Left lung (tissue), 10 donors: ENCODE data around the gene HSBP1L1. TPM values are rescaled to one million over a fixed set of nuclear protein-coding genes. Genes with fewer than 3 reads are reported as not detected.

Experiments used
- ATAC-seq: fragments of 200-7000 bp; cut with Tn5 transposase; one replicate; pipeline ENCODE4 v1.9.1; 2020; ENCODE audit warnings: moderate library complexity
- DNase-seq, 4 donors: peaks; one replicate each; pipeline ENCODE4 v3.0.0-alpha.2; 2013 to 2020
- H3K27ac ChIP-seq, 2 donors: fragments of 200-600 bp; sonication (generic) in 1 of 2; one replicate each; pipeline versions ENCODE4 v1.5.0 to v1.8.0; 2020 to 2021
- H3K27me3 ChIP-seq, 2 donors: fragments of 200-600 bp; sonication (generic) in 1 of 2; one replicate each; pipeline versions ENCODE4 v1.5.0 to v1.8.0; 2020 to 2021
- H3K36me3 ChIP-seq, 2 donors: fragments of 200-600 bp; sonication (generic) in 1 of 2; one replicate each; pipeline versions ENCODE4 v1.5.0 to v1.8.0; 2020 to 2021
- H3K4me1 ChIP-seq, 2 donors: fragments of 200-600 bp; one replicate each; pipeline ENCODE4 v1.8.0; 2021
- H3K4me3 ChIP-seq, 2 donors: fragments of 200-600 bp; sonication (generic) in 1 of 2; one replicate each; pipeline versions ENCODE4 v1.5.0 to v1.8.0; 2020 to 2021; ENCODE audit warnings: mild to moderate bottlenecking in 1 of 2
- H3K9me3 ChIP-seq, 2 donors: fragments of 200-600 bp; sonication (generic) in 1 of 2; one replicate each; pipeline versions ENCODE4 v1.5.0 to v1.8.0; 2020 to 2021
- intact Hi-C, 2 donors: fragments of 100-400 bp; cut with DNase I; formaldehyde crosslinking; loops; one replicate each; pipeline versions ENCODE4 v1.11.2 to v1.14.2; 2022
- polyA plus RNA-seq, 6 donors: library from polyadenylated mRNA; unstranded; fragments of 120-200 nt; gene quantifications; one replicate each; pipeline ENCODE4 v1.2.1, GENCODE V29; 2013; ENCODE audit not compliant: insufficient read length in 6 of 6
- total RNA-seq, 2 donors: library from RNA; stranded (reverse); fragmentation: NEBNext Ultra II Directional; extraction: Animal tissue kit (Norgen Biotek cat#: 25700); gene quantifications; one replicate each; pipeline ENCODE4 v1.2.1, GENCODE V29; 2021
- TF ChIP-seq, protein P1 (sequence below), 2 donors: fragments of 200-600 bp; sonication (generic) in 1 of 2; IDR thresholded peaks; one replicate each; pipeline versions ENCODE4 v1.5.0 to v1.8.0; 2021; ENCODE audit warnings: antibody characterized with exemption in 2 of 2
- donor health status: DM: no; HTN: yes; CAD: no.
- donor health status: DM: no; HTN: no; CAD: no.

HSBP1L1 gene
- total and polyA plus RNA-seq, 8 donors = 21.7 to 38.5 (median 26.5) TPM

DNA sequence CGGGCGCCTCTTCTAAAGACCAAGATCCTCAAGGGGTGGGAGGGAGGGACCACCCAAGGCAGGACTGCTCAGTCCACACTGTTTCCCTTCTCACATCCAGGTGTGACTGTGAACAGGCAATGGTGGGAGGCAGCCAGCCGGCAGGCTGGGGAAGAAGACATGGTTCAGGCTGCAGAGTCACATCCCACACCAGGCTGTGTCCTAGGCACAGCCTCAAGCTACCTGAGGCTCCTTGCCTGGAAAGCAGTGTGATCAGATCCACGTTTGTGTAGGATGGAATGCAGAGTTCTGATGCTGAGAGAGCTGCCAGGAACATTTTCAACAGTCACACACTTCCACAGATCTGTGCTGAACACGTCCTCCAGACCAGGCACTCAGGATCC is 29.4 kb upstream of the HSBP1L1 start:
- ATAC-seq = no peak
- DNase-seq = peak in 2 of 4 donors; percentile 8 to 28
- H3K36me3 ChIP-seq = peaks cover 0 to 71% of the 10 kb centered on the region in 2 donors
- TF ChIP-seq, protein P1, sequence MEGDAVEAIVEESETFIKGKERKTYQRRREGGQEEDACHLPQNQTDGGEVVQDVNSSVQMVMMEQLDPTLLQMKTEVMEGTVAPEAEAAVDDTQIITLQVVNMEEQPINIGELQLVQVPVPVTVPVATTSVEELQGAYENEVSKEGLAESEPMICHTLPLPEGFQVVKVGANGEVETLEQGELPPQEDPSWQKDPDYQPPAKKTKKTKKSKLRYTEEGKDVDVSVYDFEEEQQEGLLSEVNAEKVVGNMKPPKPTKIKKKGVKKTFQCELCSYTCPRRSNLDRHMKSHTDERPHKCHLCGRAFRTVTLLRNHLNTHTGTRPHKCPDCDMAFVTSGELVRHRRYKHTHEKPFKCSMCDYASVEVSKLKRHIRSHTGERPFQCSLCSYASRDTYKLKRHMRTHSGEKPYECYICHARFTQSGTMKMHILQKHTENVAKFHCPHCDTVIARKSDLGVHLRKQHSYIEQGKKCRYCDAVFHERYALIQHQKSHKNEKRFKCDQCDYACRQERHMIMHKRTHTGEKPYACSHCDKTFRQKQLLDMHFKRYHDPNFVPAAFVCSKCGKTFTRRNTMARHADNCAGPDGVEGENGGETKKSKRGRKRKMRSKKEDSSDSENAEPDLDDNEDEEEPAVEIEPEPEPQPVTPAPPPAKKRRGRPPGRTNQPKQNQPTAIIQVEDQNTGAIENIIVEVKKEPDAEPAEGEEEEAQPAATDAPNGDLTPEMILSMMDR (IDR thresholded peaks at IDR 0.05) = no peak
- no peaks in the 10 kb centered on the region for H3K27me3 ChIP-seq
- intact Hi-C loops = no loop called here
- no peak overlapping the region for H3K4me3 ChIP-seq
- H3K4me1 ChIP-seq = peaks cover 4 to 5% of the 10 kb centered on the region in 2 donors
- no peak overlapping the region for H3K27ac ChIP-seq
- H3K9me3 ChIP-seq = peaks cover 0 to 41% of the 10 kb centered on the region in 2 donors

DNA sequence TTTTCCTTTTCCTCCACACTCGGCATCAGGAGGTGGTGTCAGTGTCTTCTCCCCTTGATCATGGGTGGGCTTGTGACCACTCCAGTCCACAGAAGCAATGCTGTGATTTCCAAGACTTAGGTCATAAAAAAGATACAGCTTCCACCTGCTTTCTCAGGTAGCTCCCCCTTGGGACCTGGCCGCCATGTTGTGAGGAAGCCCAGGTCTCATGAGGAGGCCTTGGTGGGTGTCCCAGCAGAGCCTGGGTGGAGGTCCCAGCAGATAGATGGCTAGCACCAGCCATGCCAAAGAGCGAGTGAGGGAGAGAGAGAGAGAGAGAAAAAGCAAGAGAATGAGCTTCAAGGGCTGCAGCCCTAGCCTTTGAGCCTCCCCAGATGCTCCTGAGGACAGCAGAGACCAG is 28.9 kb upstream of the HSBP1L1 start:
- intact Hi-C loops = no loop called here
- peaks cover 4 to 5% of the 10 kb centered on the region in 2 donors for H3K4me1 ChIP-seq
- H3K36me3 ChIP-seq = peaks cover 0 to 71% of the 10 kb centered on the region in 2 donors
- DNase-seq (peak in 2 of 4 donors; percentile 11 to 37), ATAC-seq (no peak)
- TF ChIP-seq, protein P1 (IDR thresholded peaks at IDR 0.05) = no peak
- no peak overlapping the region for H3K4me3 ChIP-seq
- H3K27me3 ChIP-seq = no peaks in the 10 kb centered on the region
- peaks cover 0 to 37% of the 10 kb centered on the region in 2 donors for H3K9me3 ChIP-seq
- no peak overlapping the region for H3K27ac ChIP-seq

DNA sequence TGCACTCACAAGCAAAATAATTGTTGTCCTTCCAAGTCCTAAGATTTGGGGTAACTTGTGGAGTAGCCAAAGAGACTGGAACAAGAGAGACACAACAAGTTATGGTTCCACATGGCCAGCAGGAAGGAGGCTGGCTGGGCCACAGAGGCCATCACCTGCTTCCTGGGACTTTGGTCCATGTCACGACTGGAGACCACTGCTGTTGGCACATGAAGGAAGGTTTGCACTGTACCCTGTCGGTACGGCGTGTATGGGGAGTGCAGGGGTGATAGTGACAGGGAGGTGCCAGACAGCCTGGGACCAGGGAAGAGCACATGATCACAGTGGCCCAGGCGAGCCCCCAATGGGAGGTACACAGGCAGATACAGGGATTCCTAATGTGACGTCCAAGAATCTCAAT is 28.5 kb upstream of the HSBP1L1 start:
- Histone ChIP-seq H3K36me3 (peaks cover 0 to 74% of the 10 kb centered on the region in 2 donors), H3K27me3 (no peaks in the 10 kb centered on the region), H3K9me3 (peaks cover 0 to 33% of the 10 kb centered on the region in 2 donors), H3K27ac (no peak overlapping the region), H3K4me1 (peaks cover 4 to 5% of the 10 kb centered on the region in 2 donors), H3K4me3 (no peak overlapping the region)
- no peak for ATAC-seq
- intact Hi-C loops = no loop called here
- peak in 2 of 4 donors; percentile 22 to 25 for DNase-seq
- TF ChIP-seq, protein P1 (IDR thresholded peaks at IDR 0.05) = no peak

DNA sequence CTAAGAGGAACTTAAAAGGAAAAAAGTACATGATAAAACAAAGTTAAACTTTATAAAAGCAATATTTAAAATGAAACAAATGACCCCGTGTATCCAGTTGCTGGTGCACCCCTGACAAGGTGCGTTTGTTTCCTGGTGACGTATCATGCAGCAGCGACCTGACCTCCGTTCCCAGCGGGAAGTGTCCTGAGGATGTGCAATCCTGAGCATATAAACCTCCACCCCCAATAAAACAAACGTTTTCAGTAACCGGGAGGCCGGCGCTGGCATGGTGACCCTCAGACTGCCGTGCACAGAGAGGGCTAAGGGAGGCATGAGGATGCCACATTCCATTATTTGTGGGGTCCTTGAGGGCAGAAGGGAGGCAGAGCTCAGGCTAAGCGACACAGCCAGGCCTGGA is 27.8 kb upstream of the HSBP1L1 start:
- intact Hi-C loops = no loop called here
- Histone ChIP-seq H3K27ac (no peak overlapping the region), H3K4me3 (no peak overlapping the region), H3K9me3 (peaks cover 0 to 26% of the 10 kb centered on the region in 2 donors), H3K27me3 (no peaks in the 10 kb centered on the region), H3K4me1 (peaks cover 4 to 5% of the 10 kb centered on the region in 2 donors), H3K36me3 (peaks cover 0 to 74% of the 10 kb centered on the region in 2 donors)
- ATAC-seq (no peak), DNase-seq (peak in 2 of 4 donors; percentile 24 to 61)
- TF ChIP-seq, protein P1 (IDR thresholded peaks at IDR 0.05) = no peak

DNA sequence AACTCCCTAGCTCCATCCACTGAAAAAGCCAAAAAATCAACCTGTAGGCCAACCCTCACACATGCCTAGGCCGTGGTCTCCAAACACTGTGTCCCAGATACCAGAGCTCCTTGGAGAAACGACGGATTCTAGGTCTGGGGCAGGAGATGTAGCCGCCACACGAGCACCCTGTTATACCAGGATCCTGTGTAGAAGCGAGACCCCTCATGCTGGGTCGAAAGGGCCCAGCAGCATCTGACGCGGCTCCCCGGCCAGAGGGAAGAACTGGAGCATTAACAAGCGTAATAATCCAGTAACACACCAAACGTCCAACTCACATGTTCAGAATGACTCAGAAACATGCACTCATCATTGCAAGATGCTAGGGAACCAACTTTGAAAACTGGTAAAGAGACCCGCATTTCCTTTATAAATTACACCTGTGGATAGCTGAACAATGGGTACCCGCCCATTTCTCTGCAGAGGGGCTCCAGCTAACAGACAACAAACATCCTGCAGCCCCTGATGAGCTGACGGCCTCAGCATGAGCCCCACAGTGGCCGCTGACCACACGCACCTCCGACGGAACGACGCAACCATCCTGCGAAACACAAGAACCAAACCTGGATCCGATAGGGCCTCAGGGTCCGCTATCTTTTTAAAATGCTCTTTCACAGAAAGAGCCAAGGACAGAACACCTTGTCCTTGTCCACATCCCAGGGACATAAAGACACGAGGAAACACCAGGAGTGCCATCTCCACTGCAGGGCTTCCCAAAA is 27.2 kb upstream of the HSBP1L1 start:
- ATAC-seq (no peak), DNase-seq (peak in 2 of 4 donors; percentile 17 to 29)
- Histone ChIP-seq H3K27ac (no peak overlapping the region), H3K36me3 (peaks cover 0 to 77% of the 10 kb centered on the region in 2 donors), H3K9me3 (peaks cover 0 to 20% of the 10 kb centered on the region in 2 donors), H3K4me1 (peaks cover 4 to 5% of the 10 kb centered on the region in 2 donors), H3K4me3 (no peak overlapping the region), H3K27me3 (no peaks in the 10 kb centered on the region)
- TF ChIP-seq, protein P1 (IDR thresholded peaks at IDR 0.05) = no peak
- intact Hi-C loops = no loop called here
